Measurements from ENCODE around the gene ERC2.

Gene ERC2

GRCh38 chr3:56202997-56203396 lies 265.3 kb downstream of the ERC2 start:
- Histone ChIP-seq H3K27me3 (ENCODE audit: insufficient read depth, poor library complexity, severe bottlenecking) (no peaks in the 10 kb centered on the region), H3K27ac (ENCODE audit: poor library complexity, severe bottlenecking) (no peak overlapping the region), H3K4me3 (ENCODE audit: severe bottlenecking) (no peak overlapping the region), H3K4me1 (ENCODE audit: insufficient read depth, poor library complexity, severe bottlenecking) (no peaks in the 10 kb centered on the region), H3K36me3 (ENCODE audit: low read depth) (no peaks in the 10 kb centered on the region), H3K9me3 (ENCODE audit: severe bottlenecking) (no peaks in the 10 kb centered on the region)
- ATAC-seq (ENCODE audit: low read depth) = no peak
- TF ChIP-seq CTCF (IDR thresholded peaks at IDR 0.05; ENCODE audit: poor library complexity, severe bottlenecking) = no peak
- DNase-seq (ENCODE audit: low spot score) = no peak

GRCh38 chr3:56201407-56201806 lies 266.9 kb downstream of the ERC2 start:
- H3K9me3 ChIP-seq (ENCODE audit: severe bottlenecking) = no peaks in the 10 kb centered on the region
- H3K4me1 ChIP-seq (ENCODE audit: insufficient read depth, poor library complexity, severe bottlenecking) = no peaks in the 10 kb centered on the region
- H3K4me3 ChIP-seq (ENCODE audit: severe bottlenecking) = no peak overlapping the region
- H3K27me3 ChIP-seq (ENCODE audit: insufficient read depth, poor library complexity, severe bottlenecking) = no peaks in the 10 kb centered on the region
- no peak overlapping the region for H3K27ac ChIP-seq (ENCODE audit: poor library complexity, severe bottlenecking)
- TF ChIP-seq CTCF (IDR thresholded peaks at IDR 0.05; ENCODE audit: poor library complexity, severe bottlenecking) = no peak
- ATAC-seq (ENCODE audit: low read depth) = no peak
- H3K36me3 ChIP-seq (ENCODE audit: low read depth) = no peaks in the 10 kb centered on the region
- no peak for DNase-seq (ENCODE audit: low spot score)

- Histone ChIP-seq H3K4me3 (ENCODE audit: severe bottlenecking) (no peak overlapping the region), H3K9me3 (ENCODE audit: severe bottlenecking) (no peaks in the 10 kb centered on the region), H3K27me3 (ENCODE audit: insufficient read depth, poor library complexity, severe bottlenecking) (no peaks in the 10 kb centered on the region), H3K36me3 (ENCODE audit: low read depth) (no peaks in the 10 kb centered on the region), H3K27ac (ENCODE audit: poor library complexity, severe bottlenecking) (no peak overlapping the region), H3K4me1 (ENCODE audit: insufficient read depth, poor library complexity, severe bottlenecking) (no peaks in the 10 kb centered on the region)
- ATAC-seq (ENCODE audit: low read depth) (no peak), DNase-seq (ENCODE audit: low spot score) (no peak)
- TF ChIP-seq CTCF (IDR thresholded peaks at IDR 0.05; ENCODE audit: poor library complexity, severe bottlenecking) = no peak
Measured at GRCh38 chr3:56200251-56200650, 268.0 kb downstream of the ERC2 start.

- DNase-seq (ENCODE audit: low spot score) = no peak
- ATAC-seq (ENCODE audit: low read depth) = no peak
- Histone ChIP-seq H3K27ac (ENCODE audit: poor library complexity, severe bottlenecking) (no peak overlapping the region), H3K4me1 (ENCODE audit: insufficient read depth, poor library complexity, severe bottlenecking) (no peaks in the 10 kb centered on the region), H3K36me3 (ENCODE audit: low read depth) (no peaks in the 10 kb centered on the region), H3K27me3 (ENCODE audit: insufficient read depth, poor library complexity, severe bottlenecking) (no peaks in the 10 kb centered on the region), H3K4me3 (ENCODE audit: severe bottlenecking) (no peak overlapping the region), H3K9me3 (ENCODE audit: severe bottlenecking) (no peaks in the 10 kb centered on the region)
- TF ChIP-seq CTCF (IDR thresholded peaks at IDR 0.05; ENCODE audit: poor library complexity, severe bottlenecking) = no peak
Measured at GRCh38 chr3:56197991-56198390, 270.3 kb downstream of the ERC2 start.

GRCh38 chr3:56197259-56197965 lies 270.9 kb downstream of the ERC2 start:
- Histone ChIP-seq H3K27me3 (ENCODE audit: insufficient read depth, poor library complexity, severe bottlenecking) (no peaks in the 10 kb centered on the region), H3K4me1 (ENCODE audit: insufficient read depth, poor library complexity, severe bottlenecking) (no peaks in the 10 kb centered on the region), H3K4me3 (ENCODE audit: severe bottlenecking) (no peak overlapping the region), H3K9me3 (ENCODE audit: severe bottlenecking) (no peaks in the 10 kb centered on the region), H3K36me3 (ENCODE audit: low read depth) (no peaks in the 10 kb centered on the region), H3K27ac (ENCODE audit: poor library complexity, severe bottlenecking) (no peak overlapping the region)
- DNase-seq (ENCODE audit: low spot score) (no peak), ATAC-seq (ENCODE audit: low read depth) (no peak)
- TF ChIP-seq CTCF (IDR thresholded peaks at IDR 0.05; ENCODE audit: poor library complexity, severe bottlenecking) = no peak

Measured in RWPE2 (cell line).